IPS DF 6.9 (cell line): Measurements from ENCODE around the gene YWHAB.

Source experiments
- DNase-seq: peaks from one replicate; pipeline ENCODE4 v3.0.0-alpha.2; 2013; ENCODE audit warnings: low read depth, low spot score
- H3K27ac ChIP-seq: one replicate; pipeline ENCODE4 v1.5.1; 2013; ENCODE audit warnings: low read length, control low read depth
- H3K27me3 ChIP-seq: 2 replicates; pipeline ENCODE4 v1.6.1; 2013; ENCODE audit warnings: mild to moderate bottlenecking, low read length; ENCODE audit not compliant: control insufficient read depth, insufficient read depth
- H3K36me3 ChIP-seq: 2 replicates; pipeline ENCODE4 v1.6.1; 2013; ENCODE audit warnings: low read length; ENCODE audit not compliant: control insufficient read depth, insufficient read depth
- H3K4me1 ChIP-seq: 2 replicates; pipeline ENCODE4 v1.6.1; 2013; ENCODE audit warnings: low read length; ENCODE audit not compliant: control insufficient read depth, insufficient read depth
- H3K4me3 ChIP-seq: 2 replicates; pipeline ENCODE4 v1.5.1; 2013; ENCODE audit warnings: mild to moderate bottlenecking, low read length
- H3K9me3 ChIP-seq: 2 replicates; pipeline ENCODE4 v1.6.1; 2013; ENCODE audit warnings: low read length, inconsistent platforms; ENCODE audit not compliant: control insufficient read depth, insufficient read depth
- WGBS: extraction: QIAGEN DNeasy Blood & Tissue Kit; methylation state at CpG from one replicate; pipeline ENCODE4 v1.1.7; 2013; ENCODE audit warnings: mixed read lengths, missing lambda C conversion rate; ENCODE audit not compliant: insufficient read length, insufficient coverage; 5-methylcytosine and 5-hydroxymethylcytosine counted together

YWHAB gene

GRCh38 chr20:44885392-44886265 lies at the start of gene YWHAB:
YWHAB (plus strand) TSS chr20:44885705; CDS start chr20:44901534, 15,829 bp downstream.
- H3K4me3 ChIP-seq = peak within 1 kb of the TSS; percentile 93
- H3K27me3 ChIP-seq = no peaks in the 10 kb centered on the region
- no peaks in the 10 kb centered on the region for H3K4me1 ChIP-seq
- H3K27ac ChIP-seq = no peak within 1 kb of the TSS
- WGBS = no CpG with 5 or more reads among the region's 88 CpGs
- H3K36me3 ChIP-seq = no peaks in the 10 kb centered on the region
- H3K9me3 ChIP-seq = no peaks in the 10 kb centered on the region
- DNase-seq = peak; percentile 96

GRCh38 chr20:44836601-44837120 lies 48.8 kb upstream of the YWHAB start:
- 0 out of 2 replicates have a peak, but pooled peaks cover 1% of the 10 kb centered on the region for H3K4me1 ChIP-seq
- no peak for DNase-seq
- H3K4me3 ChIP-seq = no peak overlapping the region
- no peaks in the 10 kb centered on the region for H3K9me3 ChIP-seq
- H3K36me3 ChIP-seq = no peaks in the 10 kb centered on the region
- no peak overlapping the region for H3K27ac ChIP-seq
- whole genome bisulfite sequencing = no CpG with 5 or more reads among the region's 12 CpGs
- no peaks in the 10 kb centered on the region for H3K27me3 ChIP-seq

- no peak overlapping the region for H3K27ac ChIP-seq
- no CpG with 5 or more reads among the region's 3 CpGs for WGBS
- H3K27me3 ChIP-seq = no peaks in the 10 kb centered on the region
- H3K4me1 ChIP-seq = 0 out of 2 replicates have a peak, but pooled peaks cover 1% of the 10 kb centered on the region
- H3K4me3 ChIP-seq = no peak overlapping the region
- H3K9me3 ChIP-seq = no peaks in the 10 kb centered on the region
- no peaks in the 10 kb centered on the region for H3K36me3 ChIP-seq
- DNase-seq = no peak
These were observed 47.6 kb upstream of the YWHAB start for GRCh38 chr20:44837946-44838345.

- no CpG with 5 or more reads among the region's 1 CpG for WGBS
- Histone ChIP-seq H3K27me3 (no peaks in the 10 kb centered on the region), H3K36me3 (no peaks in the 10 kb centered on the region), H3K4me3 (no peak overlapping the region), H3K9me3 (no peaks in the 10 kb centered on the region), H3K4me1 (0 out of 2 replicates have a peak, but pooled peaks cover 1% of the 10 kb centered on the region), H3K27ac (no peak overlapping the region)
- DNase-seq = no peak
These were observed 47.0 kb upstream of the YWHAB start for GRCh38 chr20:44838521-44838920.

GRCh38 chr20:44839481-44839880 lies 46.0 kb upstream of the YWHAB start:
- DNase-seq = no peak
- H3K9me3 ChIP-seq = no peaks in the 10 kb centered on the region
- no peaks in the 10 kb centered on the region for H3K27me3 ChIP-seq
- no peak overlapping the region for H3K4me3 ChIP-seq
- 0 out of 2 replicates have a peak, but pooled peaks cover 1% of the 10 kb centered on the region for H3K4me1 ChIP-seq
- no peak overlapping the region for H3K27ac ChIP-seq
- WGBS = no CpG with 5 or more reads among the region's 5 CpGs
- H3K36me3 ChIP-seq = no peaks in the 10 kb centered on the region

GRCh38 chr20:44840826-44841225 lies 44.7 kb upstream of the YWHAB start:
- no CpG with 5 or more reads among the region's 5 CpGs for WGBS
- Histone ChIP-seq H3K27me3 (no peaks in the 10 kb centered on the region), H3K36me3 (no peaks in the 10 kb centered on the region), H3K27ac (no peak overlapping the region), H3K4me3 (no peak overlapping the region), H3K4me1 (0 out of 2 replicates have a peak, but pooled peaks cover 1% of the 10 kb centered on the region), H3K9me3 (no peaks in the 10 kb centered on the region)
- DNase-seq = no peak

GRCh38 chr20:44841955-44842354 lies 43.5 kb upstream of the YWHAB start:
- no peaks in the 10 kb centered on the region for H3K27me3 ChIP-seq
- no peak for DNase-seq

GRCh38 chr20:44843876-44844275 lies 41.6 kb upstream of the YWHAB start:
- H3K9me3 ChIP-seq = no peaks in the 10 kb centered on the region
- H3K27me3 ChIP-seq = no peaks in the 10 kb centered on the region
- whole genome bisulfite sequencing = no CpG with 5 or more reads among the region's 5 CpGs
- no peaks in the 10 kb centered on the region for H3K36me3 ChIP-seq
- no peak overlapping the region for H3K4me3 ChIP-seq
- H3K4me1 ChIP-seq = no peaks in the 10 kb centered on the region
- H3K27ac ChIP-seq = no peak overlapping the region
- DNase-seq = no peak

More at GRCh38 chr20:44841955-44842354, 43.5 kb upstream of the YWHAB start:
- H3K9me3 ChIP-seq = no peaks in the 10 kb centered on the region
- H3K4me3 ChIP-seq = no peak overlapping the region
- no peak overlapping the region for H3K27ac ChIP-seq
- no peaks in the 10 kb centered on the region for H3K4me1 ChIP-seq
- WGBS = no CpG with 5 or more reads among the region's 6 CpGs
- no peaks in the 10 kb centered on the region for H3K36me3 ChIP-seq

GRCh38 chr20:44848254-44849015 lies 37.1 kb upstream of the YWHAB start:
- Histone ChIP-seq H3K9me3 (no peaks in the 10 kb centered on the region), H3K4me3 (no peak overlapping the region), H3K27ac (no peak overlapping the region), H3K4me1 (no peaks in the 10 kb centered on the region; the same call in 1 of the 2 replicates), H3K27me3 (no peaks in the 10 kb centered on the region), H3K36me3 (no peaks in the 10 kb centered on the region)
- no CpG with 5 or more reads among the region's 4 CpGs for WGBS
- DNase-seq = no peak

GRCh38 chr20:44849703-44850102 lies 35.8 kb upstream of the YWHAB start:
- no peak for DNase-seq
- Histone ChIP-seq H3K9me3 (no peaks in the 10 kb centered on the region), H3K4me3 (no peak overlapping the region), H3K36me3 (no peaks in the 10 kb centered on the region), H3K27ac (no peak overlapping the region), H3K27me3 (no peaks in the 10 kb centered on the region), H3K4me1 (no peaks in the 10 kb centered on the region; the same call in 1 of the 2 replicates)
- WGBS = no CpG with 5 or more reads among the region's 1 CpG
